Measurements from ENCODE around the gene RAG2.

Gene RAG2

GRCh38 chr11:36598051-36598450 lies at the start of gene RAG2:
TSS of gene RAG2 (minus strand) at chr11:36598236. CDS start at chr11:36594168, 4,068 bp downstream.
- no peak for DNase-seq (ENCODE audit: low read depth)

GRCh38 chr11:36638556-36638955 lies 40.5 kb upstream of the RAG2 start:
- DNase-seq (ENCODE audit: low read depth), result no peak

DNA sequence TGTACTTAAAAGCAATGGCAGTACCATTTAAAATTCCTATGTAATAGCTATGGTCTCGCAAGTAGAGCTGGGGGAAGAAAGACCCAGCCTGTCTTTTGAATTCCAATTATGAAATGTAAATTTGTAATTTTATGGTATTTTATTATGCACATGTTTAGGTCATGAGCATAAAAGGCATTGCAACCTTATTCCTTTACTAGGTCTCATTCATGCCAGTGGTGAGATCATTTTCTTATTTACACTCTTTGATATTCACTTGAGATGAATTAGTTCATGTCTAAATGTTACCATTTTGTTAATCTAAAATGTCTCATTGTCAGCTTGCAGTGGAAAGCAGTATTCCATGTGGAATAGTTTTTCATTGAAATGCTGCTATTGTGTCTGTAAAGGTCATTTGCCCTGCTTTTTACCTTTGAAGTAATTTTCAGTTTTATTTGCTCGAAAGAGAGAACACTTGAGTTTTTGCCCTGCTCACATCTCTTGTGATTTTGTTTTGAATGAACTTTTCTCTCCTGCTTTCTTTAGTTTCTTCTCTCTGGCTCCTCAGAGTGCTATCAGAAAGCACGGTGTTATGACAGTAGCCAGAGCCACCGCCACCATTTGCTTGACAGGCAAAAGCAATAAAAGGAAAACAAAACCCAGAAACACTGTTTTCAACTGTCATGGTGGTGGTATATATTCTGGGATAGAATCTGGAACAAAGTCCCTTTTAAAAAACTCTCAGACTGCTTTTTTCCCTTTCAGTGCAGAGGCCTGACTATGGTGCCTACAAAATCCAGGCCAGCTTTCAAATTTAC lies 37.2 kb upstream of the RAG2 start:
- no peak for DNase-seq (ENCODE audit: low read depth)

DNA sequence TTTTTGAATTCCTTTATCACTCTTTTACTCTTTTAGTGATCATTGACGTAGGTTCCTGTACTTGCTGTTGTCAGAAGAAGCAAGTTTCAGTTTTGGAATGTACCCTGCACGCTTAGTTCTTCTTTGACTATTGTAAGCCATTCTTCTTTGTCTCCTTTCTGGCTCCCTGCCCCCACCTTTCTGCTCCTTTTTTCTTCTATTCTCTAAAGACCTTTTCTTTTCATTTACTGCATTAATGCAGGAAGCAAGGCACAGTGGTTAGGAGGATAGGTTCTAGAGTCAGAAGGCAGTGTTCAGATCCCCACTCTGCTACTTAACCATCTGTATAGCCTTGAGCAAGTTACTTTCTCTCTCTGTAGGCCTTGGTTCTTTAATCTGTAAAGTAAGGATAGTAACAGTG lies 33.7 kb upstream of the RAG2 start:
- DNase-seq (ENCODE audit: low read depth), result no peak

GRCh38 chr11:36628765-36629244 lies 30.8 kb upstream of the RAG2 start:
- DNase-seq (ENCODE audit: low read depth), result no peak

DNA sequence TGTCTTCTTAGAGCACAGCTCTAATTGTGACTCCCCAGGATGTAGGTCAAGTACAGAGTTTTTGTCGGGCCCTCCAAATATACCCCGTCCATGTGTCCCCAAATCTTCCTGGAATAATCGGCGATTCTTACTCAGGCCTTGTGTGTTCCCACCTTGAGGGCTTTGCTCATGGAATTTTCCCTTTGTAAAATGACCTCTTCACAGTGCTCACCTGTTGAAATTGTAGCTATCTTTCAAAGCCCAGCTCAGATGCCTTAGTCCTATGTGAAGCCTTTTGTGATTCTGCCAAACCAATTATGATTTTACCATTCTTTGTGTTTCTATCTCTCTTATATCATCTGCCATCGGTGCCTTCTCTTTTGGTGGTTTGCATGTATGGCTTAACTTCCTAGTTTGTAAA lies 30.1 kb upstream of the RAG2 start:
- DNase-seq (ENCODE audit: low read depth), result no peak

DNA sequence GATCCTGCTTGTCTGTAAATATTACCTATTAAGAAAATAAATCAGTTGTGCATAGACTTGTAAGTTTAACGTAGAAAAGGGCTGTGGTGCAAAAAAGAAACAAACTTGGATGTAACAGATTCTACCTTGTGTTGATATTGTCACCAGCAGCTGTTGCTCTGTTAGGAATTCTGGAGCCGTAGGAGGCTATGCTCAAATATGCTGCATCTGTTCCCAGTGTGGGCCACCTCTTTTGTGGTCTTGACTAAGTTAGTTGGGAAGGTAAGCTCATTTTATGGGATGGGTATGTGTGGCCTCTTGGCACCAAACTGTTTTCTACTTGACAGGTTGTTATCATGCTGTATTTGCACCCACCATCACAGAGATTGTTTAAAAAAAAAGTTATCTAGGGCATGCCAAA lies 29.4 kb upstream of the RAG2 start:
- DNase-seq (ENCODE audit: low read depth), result no peak

DNA sequence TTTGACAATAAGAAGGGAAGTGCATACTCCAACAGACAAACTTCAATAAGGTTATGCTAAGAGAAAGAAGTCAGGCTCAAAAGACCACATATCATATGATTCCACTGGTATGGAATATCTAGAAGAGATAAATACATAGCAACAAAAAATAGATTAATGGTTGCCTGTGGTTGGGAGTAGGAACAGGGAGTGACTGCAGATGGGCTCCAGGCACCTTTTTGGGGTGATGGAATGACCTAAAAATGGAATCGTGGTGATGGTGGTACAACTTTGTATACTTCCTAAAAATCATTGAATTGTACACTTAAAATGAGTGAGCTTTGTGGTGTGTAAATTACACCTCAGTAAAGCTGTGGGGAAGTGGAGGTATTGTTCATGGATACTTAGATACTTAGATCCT lies 29.0 kb upstream of the RAG2 start:
- DNase-seq (ENCODE audit: low read depth), result no peak

GRCh38 chr11:36623494-36623893 lies 25.5 kb upstream of the RAG2 start:
- no peak for DNase-seq (ENCODE audit: low read depth)

- DNase-seq (ENCODE audit: low read depth), result no peak
Measured at GRCh38 chr11:36622431-36623136, 24.5 kb upstream of the RAG2 start.

- no peak for DNase-seq (ENCODE audit: low read depth)
Measured at GRCh38 chr11:36620246-36620645, 22.2 kb upstream of the RAG2 start.

- DNase-seq (ENCODE audit: low read depth), result no peak
Measured at GRCh38 chr11:36619502-36619901, 21.5 kb upstream of the RAG2 start.

- DNase-seq (ENCODE audit: low read depth), result no peak
Measured at GRCh38 chr11:36618363-36619047, 20.5 kb upstream of the RAG2 start.

DNA sequence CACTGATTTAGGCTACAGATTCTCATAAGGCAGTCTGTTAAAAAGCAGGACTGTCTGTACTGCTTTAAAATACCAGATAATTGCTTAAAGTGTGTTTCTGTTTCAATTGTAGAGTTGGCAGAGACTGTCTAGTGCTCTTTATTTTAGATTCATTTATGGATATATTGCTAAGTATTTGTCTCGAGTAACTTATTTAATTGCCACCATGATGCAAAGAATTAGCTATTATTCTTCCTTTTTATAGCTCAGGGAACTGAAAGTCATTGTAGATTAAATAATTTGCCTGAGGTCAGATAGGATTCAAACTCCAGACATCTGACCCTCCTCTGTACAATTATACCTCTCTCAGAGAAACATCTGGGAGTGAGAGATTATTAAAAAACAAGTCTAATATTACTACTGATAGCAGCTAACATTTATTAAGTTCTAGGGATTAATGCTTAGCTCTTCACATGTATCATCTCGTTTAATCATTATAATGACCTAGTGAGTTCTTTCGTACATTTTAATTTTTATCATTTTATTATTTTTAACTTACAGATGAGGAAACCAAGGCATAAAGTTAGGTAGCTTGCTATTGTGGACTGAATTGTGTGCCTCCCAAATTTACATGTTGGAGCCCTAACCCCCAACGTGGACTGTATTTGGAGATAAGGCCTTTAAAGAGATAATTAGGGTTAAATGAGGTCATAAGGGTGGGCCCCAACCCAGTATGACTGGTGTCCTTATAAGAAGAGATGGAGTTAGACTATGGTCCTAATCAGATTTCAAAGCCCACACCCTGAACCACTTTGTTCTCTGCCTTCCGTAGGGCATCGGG lies 19.7 kb upstream of the RAG2 start:
- DNase-seq (ENCODE audit: low read depth), result no peak

- DNase-seq (ENCODE audit: low read depth), result no peak
Measured at GRCh38 chr11:36615826-36616225, 17.8 kb upstream of the RAG2 start.

DNA sequence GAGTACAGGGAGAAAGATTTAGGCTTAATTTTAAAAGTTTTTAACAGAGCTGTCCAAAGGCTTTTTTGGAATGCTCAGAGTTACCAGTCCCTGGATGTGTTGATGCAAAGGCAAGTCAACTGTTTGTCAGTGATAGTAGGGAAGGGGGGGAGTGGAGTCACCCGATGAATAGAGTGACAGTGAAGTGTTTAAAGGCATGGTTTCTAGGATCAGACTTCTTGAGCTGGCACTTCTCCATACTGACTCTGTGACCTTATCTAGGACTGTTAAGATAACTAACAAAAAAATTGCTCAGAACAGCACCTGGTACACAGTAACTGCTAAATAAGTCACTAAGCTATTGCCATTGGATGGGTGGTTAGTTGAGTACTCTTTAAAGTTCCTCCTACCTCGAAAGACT lies 11.3 kb upstream of the RAG2 start:
- DNase-seq (ENCODE audit: low read depth), result no peak

GRCh38 chr11:36608491-36609199 lies 10.6 kb upstream of the RAG2 start:
- DNase-seq (ENCODE audit: low read depth), result no peak

- no peak for DNase-seq (ENCODE audit: low read depth)
Measured at GRCh38 chr11:36605221-36606216, 7.5 kb upstream of the RAG2 start.

- no peak for DNase-seq (ENCODE audit: low read depth)
Measured at GRCh38 chr11:36602135-36602534, 4.1 kb upstream of the RAG2 start.

- no peak for DNase-seq (ENCODE audit: low read depth)
Measured at GRCh38 chr11:36601155-36601554, 3.1 kb upstream of the RAG2 start.

Measured in activated T-cell treated with anti-CD3 and anti-CD28 coated beads for 48 hours (primary cell).